ENCODE data around the gene FYN. TPM values are rescaled to one million over a fixed set of nuclear protein-coding genes. Genes with fewer than 3 reads are reported as not detected.

Gene FYN
- total RNA-seq, 2 donors from 2014 or later, result 11.3 to 21.5 TPM

DNA sequence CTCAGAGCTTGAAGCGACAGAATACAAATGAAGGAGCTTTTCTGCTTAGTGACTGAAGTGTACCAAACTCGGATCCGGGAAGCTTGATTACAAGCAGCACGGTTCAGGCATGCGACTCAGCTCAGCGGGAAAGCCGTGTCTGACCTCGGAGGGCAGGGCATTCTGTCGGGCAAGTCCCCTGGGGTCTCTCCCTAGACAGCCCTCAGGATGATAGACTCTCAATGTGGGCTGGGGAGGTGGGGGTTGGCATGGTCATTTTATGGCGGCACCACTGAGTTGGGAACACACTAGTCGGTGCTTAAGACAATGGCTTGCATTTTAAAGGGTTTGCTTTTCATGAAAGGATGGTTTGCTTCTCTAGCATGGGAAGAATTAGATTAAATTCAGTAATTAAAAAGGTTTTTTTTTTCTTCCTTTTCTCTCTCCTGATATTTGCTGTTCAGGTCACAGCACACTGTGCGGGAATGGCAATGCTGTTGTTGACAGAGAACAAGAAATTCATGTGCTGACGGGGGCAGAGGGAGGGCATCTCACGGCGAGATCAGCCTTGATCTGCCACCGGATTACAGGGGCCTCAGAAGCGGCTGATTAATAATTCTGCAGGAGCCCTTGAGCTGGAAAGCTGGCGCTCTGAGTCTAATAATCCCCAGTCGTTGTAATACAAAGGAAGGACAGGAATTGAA is 186.9 kb downstream of the FYN start:
- intact Hi-C loops (cut with DNase I), result no loop called here
- Histone ChIP-seq H3K27me3 (no peaks in the 10 kb centered on the region), H3K4me3 (no peak overlapping the region), H3K36me3 (no peaks in the 10 kb centered on the region), H3K27ac (no peak overlapping the region), H3K9me3 (no peaks in the 10 kb centered on the region), H3K4me1 (peaks cover 7% of the 10 kb centered on the region), H3K9ac (ENCODE audit: low read depth in 2 of 2, low read length in 2 of 2) (no peak overlapping the region)
- DNase-seq, result no peak
- TF ChIP-seq, protein P1, sequence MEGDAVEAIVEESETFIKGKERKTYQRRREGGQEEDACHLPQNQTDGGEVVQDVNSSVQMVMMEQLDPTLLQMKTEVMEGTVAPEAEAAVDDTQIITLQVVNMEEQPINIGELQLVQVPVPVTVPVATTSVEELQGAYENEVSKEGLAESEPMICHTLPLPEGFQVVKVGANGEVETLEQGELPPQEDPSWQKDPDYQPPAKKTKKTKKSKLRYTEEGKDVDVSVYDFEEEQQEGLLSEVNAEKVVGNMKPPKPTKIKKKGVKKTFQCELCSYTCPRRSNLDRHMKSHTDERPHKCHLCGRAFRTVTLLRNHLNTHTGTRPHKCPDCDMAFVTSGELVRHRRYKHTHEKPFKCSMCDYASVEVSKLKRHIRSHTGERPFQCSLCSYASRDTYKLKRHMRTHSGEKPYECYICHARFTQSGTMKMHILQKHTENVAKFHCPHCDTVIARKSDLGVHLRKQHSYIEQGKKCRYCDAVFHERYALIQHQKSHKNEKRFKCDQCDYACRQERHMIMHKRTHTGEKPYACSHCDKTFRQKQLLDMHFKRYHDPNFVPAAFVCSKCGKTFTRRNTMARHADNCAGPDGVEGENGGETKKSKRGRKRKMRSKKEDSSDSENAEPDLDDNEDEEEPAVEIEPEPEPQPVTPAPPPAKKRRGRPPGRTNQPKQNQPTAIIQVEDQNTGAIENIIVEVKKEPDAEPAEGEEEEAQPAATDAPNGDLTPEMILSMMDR (IDR thresholded peaks at IDR 0.05), result no peak

GRCh38 chr6:111685526-111685925 is 187.7 kb downstream of the FYN start:
- TF ChIP-seq, protein P1 (IDR thresholded peaks at IDR 0.05), result no peak
- intact Hi-C loops (cut with DNase I), result no loop called here
- Histone ChIP-seq H3K4me3 (no peak overlapping the region), H3K9me3 (no peaks in the 10 kb centered on the region), H3K36me3 (no peaks in the 10 kb centered on the region), H3K27ac (no peak overlapping the region), H3K9ac (ENCODE audit: low read depth in 2 of 2, low read length in 2 of 2) (no peak overlapping the region), H3K4me1 (peaks cover 6% of the 10 kb centered on the region), H3K27me3 (no peaks in the 10 kb centered on the region)
- no peak for DNase-seq

GRCh38 chr6:111685058-111685457 is 188.2 kb downstream of the FYN start:
- Histone ChIP-seq H3K9me3 (no peaks in the 10 kb centered on the region), H3K4me3 (no peak overlapping the region), H3K27me3 (no peaks in the 10 kb centered on the region), H3K9ac (ENCODE audit: low read depth in 2 of 2, low read length in 2 of 2) (no peak overlapping the region), H3K4me1 (peaks cover 6% of the 10 kb centered on the region), H3K27ac (no peak overlapping the region), H3K36me3 (no peaks in the 10 kb centered on the region)
- TF ChIP-seq, protein P1 (IDR thresholded peaks at IDR 0.05), result no peak
- no peak for DNase-seq
- intact Hi-C loops (cut with DNase I), result no loop called here

DNA sequence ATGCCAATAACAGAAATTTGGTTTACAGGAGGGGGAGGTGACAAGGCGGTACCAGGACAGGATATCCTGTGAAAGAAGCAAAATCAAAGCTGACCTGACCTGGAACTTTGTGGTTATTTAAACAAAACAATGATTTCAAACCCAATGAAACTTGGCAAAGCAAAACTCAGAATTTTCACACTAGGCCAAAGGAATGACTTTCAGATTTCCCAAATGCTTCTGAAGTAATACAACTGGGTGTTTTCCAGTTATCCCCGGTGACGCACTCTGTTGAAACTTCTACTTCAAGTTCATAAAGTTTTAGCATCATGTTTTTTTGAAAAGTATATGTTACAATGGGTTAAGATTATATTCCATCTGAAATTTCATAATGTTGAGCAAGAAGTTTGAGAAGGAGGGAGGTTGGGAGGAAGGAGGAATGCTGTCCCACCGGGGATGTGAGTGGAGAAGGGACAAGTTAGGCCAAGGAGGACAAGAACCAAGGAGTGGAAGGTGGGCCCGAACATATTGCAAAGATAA is 189.4 kb downstream of the FYN start:
- no peak overlapping the region for H3K27ac ChIP-seq
- no peak overlapping the region for H3K4me3 ChIP-seq
- intact Hi-C loops (cut with DNase I), result no loop called here
- H3K9ac ChIP-seq (ENCODE audit: low read depth in 2 of 2, low read length in 2 of 2), result no peak overlapping the region
- DNase-seq, result no peak
- TF ChIP-seq, protein P1 (IDR thresholded peaks at IDR 0.05), result no peak
- no peaks in the 10 kb centered on the region for H3K36me3 ChIP-seq
- H3K9me3 ChIP-seq, result no peaks in the 10 kb centered on the region
- H3K4me1 ChIP-seq, result peaks cover 6% of the 10 kb centered on the region
- H3K27me3 ChIP-seq, result no peaks in the 10 kb centered on the region

- TF ChIP-seq, protein P1 (IDR thresholded peaks at IDR 0.05), result no peak
- Histone ChIP-seq H3K9ac (ENCODE audit: low read depth in 2 of 2, low read length in 2 of 2) (no peak overlapping the region), H3K27ac (peak overlapping the region; percentile 28), H3K27me3 (no peaks in the 10 kb centered on the region), H3K9me3 (no peaks in the 10 kb centered on the region), H3K4me3 (no peak overlapping the region), H3K4me1 (peaks cover 6% of the 10 kb centered on the region), H3K36me3 (no peaks in the 10 kb centered on the region)
- DNase-seq, result no peak
- intact Hi-C loops (cut with DNase I), result no loop called here
Observed at GRCh38 chr6:111683157-111683556, 190.1 kb downstream of the FYN start.
